OCI-LY1 (cell line): ENCODE results near the gene ASB16.

Source experiments
- H2AFZ ChIP-seq: fragments of 200-600 bp; sonication (generic), shearing (Covaris generic); 2 replicates; pipeline ENCODE4 v1.6.0; 2014; ENCODE audit warnings: antibody characterized with exemption, mild to moderate bottlenecking, low read length
- H3F3A ChIP-seq: fragments of 200-600 bp; sonication (generic), shearing (Covaris generic); 2 replicates; pipeline ENCODE4 v1.6.0; 2014; ENCODE audit warnings: mild to moderate bottlenecking, antibody characterized with exemption, low read length, moderate library complexity; ENCODE audit not compliant: insufficient read depth
- H3K27ac ChIP-seq: fragments of 200-600 bp; sonication (generic); 2 replicates; pipeline ENCODE4 v1.5.1; 2014; ENCODE audit warnings: low read length, mixed run types, mild to moderate bottlenecking, low read depth; ENCODE audit not compliant: poor library complexity, severe bottlenecking
- H3K27me3 ChIP-seq: fragments of 200-600 bp; sonication (generic); 2 replicates; pipeline ENCODE4 v1.6.0; 2014; ENCODE audit warnings: antibody characterized with exemption, mild to moderate bottlenecking, low read length, moderate library complexity; ENCODE audit not compliant: insufficient read depth
- H3K36me3 ChIP-seq: fragments of 200-600 bp; sonication (generic); 2 replicates; pipeline ENCODE4 v1.6.1; 2014; ENCODE audit warnings: mild to moderate bottlenecking, antibody characterized with exemption, low read length, moderate library complexity, mixed read lengths; ENCODE audit not compliant: insufficient read depth
- H3K4me1 ChIP-seq: fragments of 200-600 bp; sonication (generic); 2 replicates; pipeline ENCODE4 v1.5.1; 2014; ENCODE audit warnings: mild to moderate bottlenecking, low read length, moderate library complexity; ENCODE audit not compliant: insufficient read depth, severe bottlenecking
- H3K4me2 ChIP-seq: fragments of 200-600 bp; sonication (generic), shearing (Covaris generic); 2 replicates; pipeline ENCODE4 v1.6.1; 2014; ENCODE audit warnings: low read length
- H3K4me3 ChIP-seq: fragments of 200-600 bp; sonication (generic); 2 replicates; pipeline ENCODE4 v1.5.1; 2014; ENCODE audit warnings: low read length, low read depth, mild to moderate bottlenecking, mixed read lengths; ENCODE audit not compliant: poor library complexity, severe bottlenecking
- H3K79me2 ChIP-seq: fragments of 200-600 bp; shearing (Covaris generic); 2 replicates; pipeline ENCODE4 v1.6.1; 2016; ENCODE audit warnings: mixed run types, low read length, mixed read lengths; ENCODE audit not compliant: insufficient read depth
- H3K9ac ChIP-seq: fragments of 200-600 bp; sonication (generic), shearing (Covaris generic); 2 replicates; pipeline ENCODE4 v1.6.1; 2014; ENCODE audit warnings: mild to moderate bottlenecking, low read length, mixed read lengths
- H3K9me2 ChIP-seq: fragments of 200-600 bp; sonication (generic), shearing (Covaris generic); 2 replicates; pipeline ENCODE4 v1.6.1; 2014; ENCODE audit warnings: low read depth, mild to moderate bottlenecking, low read length, mixed read lengths
- H3K9me3 ChIP-seq: fragments of 200-600 bp; shearing (Covaris generic); 2 replicates; pipeline ENCODE4 v1.6.1; 2014; ENCODE audit warnings: low read length, mixed read lengths
- H4K20me1 ChIP-seq: fragments of 200-600 bp; sonication (generic), shearing (Covaris generic); 2 replicates; pipeline ENCODE4 v1.6.0; 2016; ENCODE audit warnings: mild to moderate bottlenecking, low read length; ENCODE audit not compliant: insufficient read depth
- EZH2 ChIP-seq: fragments of 200-600 bp; sonication (generic), shearing (Covaris generic); IDR thresholded peaks from 2 replicates; pipeline ENCODE4 v1.8.0; 2017; ENCODE audit warnings: borderline replicate concordance, mixed run types, mild to moderate bottlenecking, antibody characterized with exemption, low read length, moderate library complexity, mixed read lengths
- TF ChIP-seq, protein P1 (sequence below): fragments of 200-600 bp; sonication (generic), shearing (Covaris generic); IDR thresholded peaks from 2 replicates; pipeline ENCODE4 v1.5.1; 2017; ENCODE audit warnings: mild to moderate bottlenecking, antibody characterized with exemption, low read length, moderate library complexity, mixed read lengths

Gene ASB16

DNA sequence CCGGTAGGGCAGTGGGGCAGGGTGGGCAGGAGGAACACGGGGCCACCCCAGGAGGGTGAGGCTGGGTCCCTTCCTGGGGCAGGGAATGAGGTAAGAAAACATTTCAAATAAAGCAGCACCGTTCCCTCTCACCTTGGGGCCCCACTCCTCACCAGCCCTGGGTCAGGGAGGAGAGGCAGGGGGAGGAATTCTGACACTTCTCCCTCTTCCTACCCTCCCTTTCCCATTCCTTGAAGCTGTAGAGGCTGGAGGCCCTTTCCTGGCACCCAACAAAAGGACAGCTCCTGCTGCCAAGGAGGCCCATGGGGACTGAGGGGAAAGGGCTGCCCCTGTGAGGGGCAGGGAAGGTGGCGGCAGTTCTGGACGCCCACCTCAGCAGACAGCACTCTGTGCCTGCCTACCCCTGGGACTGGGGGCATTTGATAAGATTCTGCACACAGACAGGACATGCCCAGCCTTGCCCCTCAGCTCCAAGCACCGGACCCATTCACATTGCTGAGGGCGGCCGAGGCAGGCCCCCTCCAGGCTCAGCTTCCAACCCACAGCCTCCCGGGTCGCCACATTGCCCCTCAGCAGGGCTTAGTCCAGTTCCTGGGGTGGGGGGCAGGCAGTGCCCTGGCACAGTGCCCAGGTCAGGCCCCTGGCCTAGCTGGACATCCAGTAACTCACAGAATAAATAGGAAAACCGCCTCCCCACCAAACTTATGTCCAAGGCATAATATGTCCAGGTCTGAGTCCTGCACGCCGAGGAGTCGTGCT, 23.0 kb downstream of the ASB16 start:
- no peak overlapping the region for H3K27ac ChIP-seq
- no peaks in the 10 kb centered on the region for H3F3A ChIP-seq
- no peaks in the 10 kb centered on the region for H3K27me3 ChIP-seq
- no peaks in the 10 kb centered on the region for H3K9me2 ChIP-seq
- TF ChIP-seq EZH2 = no peak
- TF ChIP-seq, protein P1, sequence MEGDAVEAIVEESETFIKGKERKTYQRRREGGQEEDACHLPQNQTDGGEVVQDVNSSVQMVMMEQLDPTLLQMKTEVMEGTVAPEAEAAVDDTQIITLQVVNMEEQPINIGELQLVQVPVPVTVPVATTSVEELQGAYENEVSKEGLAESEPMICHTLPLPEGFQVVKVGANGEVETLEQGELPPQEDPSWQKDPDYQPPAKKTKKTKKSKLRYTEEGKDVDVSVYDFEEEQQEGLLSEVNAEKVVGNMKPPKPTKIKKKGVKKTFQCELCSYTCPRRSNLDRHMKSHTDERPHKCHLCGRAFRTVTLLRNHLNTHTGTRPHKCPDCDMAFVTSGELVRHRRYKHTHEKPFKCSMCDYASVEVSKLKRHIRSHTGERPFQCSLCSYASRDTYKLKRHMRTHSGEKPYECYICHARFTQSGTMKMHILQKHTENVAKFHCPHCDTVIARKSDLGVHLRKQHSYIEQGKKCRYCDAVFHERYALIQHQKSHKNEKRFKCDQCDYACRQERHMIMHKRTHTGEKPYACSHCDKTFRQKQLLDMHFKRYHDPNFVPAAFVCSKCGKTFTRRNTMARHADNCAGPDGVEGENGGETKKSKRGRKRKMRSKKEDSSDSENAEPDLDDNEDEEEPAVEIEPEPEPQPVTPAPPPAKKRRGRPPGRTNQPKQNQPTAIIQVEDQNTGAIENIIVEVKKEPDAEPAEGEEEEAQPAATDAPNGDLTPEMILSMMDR = no peak
- H3K9me3 ChIP-seq = no peaks in the 10 kb centered on the region
- no peaks in the 10 kb centered on the region for H4K20me1 ChIP-seq
- no peak overlapping the region for H3K4me3 ChIP-seq
- 0 out of 2 replicates have a peak, but pooled peaks cover 2% of the 10 kb centered on the region for H3K79me2 ChIP-seq
- peaks cover 15% of the 10 kb centered on the region for H3K4me1 ChIP-seq
- no peak overlapping the region for H2AFZ ChIP-seq
- H3K9ac ChIP-seq = no peak overlapping the region
- peaks cover 78% of the 10 kb centered on the region for H3K36me3 ChIP-seq
- no peak overlapping the region for H3K4me2 ChIP-seq

DNA sequence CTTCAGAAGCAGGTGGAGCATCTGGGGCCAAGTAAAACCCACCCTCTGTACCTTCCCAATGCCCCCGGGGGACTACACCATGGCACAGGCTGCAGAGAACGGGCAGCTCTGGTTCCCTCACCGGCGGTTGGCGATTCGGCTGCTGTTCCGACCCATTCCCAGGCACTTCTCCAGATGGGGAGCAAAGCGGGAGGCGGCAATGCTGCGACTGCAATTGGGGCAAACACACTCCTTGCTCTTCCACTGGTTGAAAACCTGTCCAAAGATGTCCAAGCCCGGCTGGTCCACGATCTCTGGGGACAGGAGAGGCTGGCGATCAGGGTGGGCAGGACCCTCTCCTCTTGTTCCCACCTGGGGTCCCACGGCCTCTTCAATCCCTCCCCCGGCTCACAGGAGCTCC, 26.6 kb downstream of the ASB16 start:
- Histone ChIP-seq H3F3A (no peaks in the 10 kb centered on the region), H3K27me3 (no peaks in the 10 kb centered on the region), H3K9me3 (no peaks in the 10 kb centered on the region), H3K79me2 (no peaks in the 10 kb centered on the region), H3K9ac (no peak overlapping the region; the same call in 1 of the 2 replicates), H3K4me1 (peaks cover 23% of the 10 kb centered on the region), H4K20me1 (no peaks in the 10 kb centered on the region), H3K27ac (no peak overlapping the region), H3K9me2 (no peaks in the 10 kb centered on the region), H3K36me3 (peaks cover 50% of the 10 kb centered on the region), H3K4me2 (no peak overlapping the region; the same call in 1 of the 2 replicates), H3K4me3 (no peak overlapping the region), H2AFZ (no peak overlapping the region)
- TF ChIP-seq, protein P1 = no peak
- TF ChIP-seq EZH2 = no peak

DNA sequence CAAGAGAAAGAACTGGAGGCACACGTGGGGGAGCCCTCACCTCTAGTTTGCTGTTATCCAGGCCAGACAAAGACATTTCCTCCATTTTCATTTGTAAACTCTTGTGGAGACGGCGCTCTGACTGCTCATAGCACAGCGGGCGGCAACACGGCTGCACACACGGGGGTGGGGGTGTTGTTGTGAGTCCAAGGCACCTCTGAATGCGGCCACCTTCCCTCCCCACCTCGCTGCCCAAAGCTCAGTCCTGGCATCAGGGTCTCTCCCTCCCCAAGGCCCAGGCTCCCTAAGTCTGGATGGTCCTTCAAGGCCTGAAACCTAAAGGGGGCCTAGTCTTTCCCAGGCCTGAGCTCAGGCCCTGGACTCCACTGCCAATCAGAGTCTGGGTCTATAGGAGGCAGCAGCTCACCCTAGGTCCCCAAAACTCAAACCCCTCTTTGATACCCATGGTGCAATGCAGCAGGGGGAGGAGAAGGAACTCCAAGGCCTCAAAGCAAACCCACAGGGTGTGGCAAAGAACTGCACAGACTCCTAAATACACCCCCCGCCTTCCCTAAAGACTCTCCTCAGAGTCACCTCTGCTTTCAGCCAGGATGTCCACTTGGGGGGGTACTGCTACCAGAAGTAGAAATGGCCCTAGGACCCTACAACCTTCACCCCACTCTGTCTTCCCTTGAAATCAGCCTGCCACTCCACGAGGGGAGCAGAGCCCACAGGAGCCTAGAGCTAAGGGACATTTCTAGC, 27.6 kb downstream of the ASB16 start:
- H3K79me2 ChIP-seq = no peaks in the 10 kb centered on the region
- H3K36me3 ChIP-seq = peaks cover 39% of the 10 kb centered on the region
- H3K4me1 ChIP-seq = peaks cover 23% of the 10 kb centered on the region
- no peaks in the 10 kb centered on the region for H3K27me3 ChIP-seq
- peak overlapping the region; percentile 90 for H3K4me2 ChIP-seq
- no peaks in the 10 kb centered on the region for H3K9me2 ChIP-seq
- peak overlapping the region; percentile 79 for H3K4me3 ChIP-seq
- peak overlapping the region; percentile 73 for H3K27ac ChIP-seq
- H3F3A ChIP-seq = no peaks in the 10 kb centered on the region
- H3K9me3 ChIP-seq = no peaks in the 10 kb centered on the region
- H3K9ac ChIP-seq = peak overlapping the region; percentile 96
- no peaks in the 10 kb centered on the region for H4K20me1 ChIP-seq
- no peak overlapping the region for H2AFZ ChIP-seq
- TF ChIP-seq EZH2 = no peak
- TF ChIP-seq, protein P1 = no peak
